ENCODE data around the gene B3GALT5.

- TF ChIP-seq POLR2A (IDR thresholded peaks at IDR 0.05; ENCODE audit: low read depth), result no peak
- TF ChIP-seq CTCF (IDR thresholded peaks at IDR 0.05), result no peak
- TF ChIP-seq POLR2AphosphoS5 (IDR thresholded peaks at IDR 0.05), result no peak
These were observed 56.7 kb downstream of the B3GALT5 start for GRCh38 chr21:39669485-39669884.

Measured in esophagus muscularis mucosa (tissue), 3 donors.